RPMI8226 (cell line): ENCODE results near the gene ZFR.
"Not testable (repeated sequence)": the region's sequence is repeated elsewhere in the genome, so short reads cannot be mapped to it uniquely, and the experiment has no call there.

Experiments used
- DNase-seq: peaks from one replicate; pipeline ENCODE4 v3.0.0-alpha.2; 2015

Gene ZFR

DNA sequence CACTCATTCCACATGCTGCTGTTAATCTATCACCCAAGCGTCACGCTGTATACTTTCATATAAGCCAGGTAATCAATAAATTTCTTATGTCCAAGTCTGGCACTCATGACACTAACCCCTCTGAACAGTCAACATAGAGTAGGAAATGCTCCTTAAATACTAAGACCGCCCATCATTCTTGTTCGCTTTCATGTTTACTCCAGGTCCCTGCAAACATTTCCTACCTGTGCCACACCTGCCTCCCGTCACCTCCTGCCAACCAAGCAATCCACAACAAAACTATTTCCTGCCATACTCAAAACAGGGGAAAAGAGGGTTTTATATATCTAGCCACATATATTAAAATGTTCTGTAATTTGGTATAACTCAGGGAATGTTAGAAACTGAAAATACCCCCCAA lies 39.0 kb downstream of the ZFR start:
- DNase-seq = no peak

DNA sequence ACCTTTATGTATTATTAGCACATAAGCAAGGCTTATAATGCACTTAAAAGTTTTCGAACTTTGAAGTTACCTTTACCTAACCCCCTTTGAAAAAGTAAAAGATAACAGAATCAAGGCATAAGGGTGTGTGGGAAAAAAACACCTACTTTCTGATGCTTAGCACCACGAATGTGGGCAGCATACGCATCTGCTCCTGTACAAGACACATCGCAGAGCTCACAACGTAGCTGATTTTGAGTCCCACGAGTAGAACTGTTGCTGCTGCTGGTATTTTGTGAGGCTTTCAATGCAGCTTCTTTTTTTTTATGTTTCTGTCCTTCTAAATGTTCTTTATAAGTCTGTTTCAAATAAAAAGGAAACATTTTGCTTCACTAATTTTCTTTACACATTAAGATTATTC lies 40.8 kb downstream of the ZFR start:
- DNase-seq = no peak

DNA sequence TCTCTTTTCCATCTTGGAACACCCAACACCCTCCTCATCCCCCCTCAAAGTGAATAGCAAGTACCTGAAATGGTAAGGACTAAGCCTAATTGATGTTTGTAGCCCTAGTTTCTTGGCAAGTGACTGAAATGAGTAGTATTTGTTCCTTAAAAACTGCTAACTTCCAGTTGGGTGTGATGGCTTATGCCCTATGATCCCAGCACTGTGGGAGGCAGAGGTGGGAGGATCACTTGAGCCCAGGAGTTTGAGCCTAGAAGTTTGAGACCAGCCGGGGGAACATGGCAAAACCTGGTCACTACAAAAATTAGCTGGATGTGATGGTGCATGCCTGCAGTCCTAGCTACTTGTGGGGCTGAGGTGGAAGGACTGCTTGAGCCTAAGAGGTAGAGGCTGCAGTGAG lies 44.1 kb downstream of the ZFR start:
- DNase-seq = no peak

DNA sequence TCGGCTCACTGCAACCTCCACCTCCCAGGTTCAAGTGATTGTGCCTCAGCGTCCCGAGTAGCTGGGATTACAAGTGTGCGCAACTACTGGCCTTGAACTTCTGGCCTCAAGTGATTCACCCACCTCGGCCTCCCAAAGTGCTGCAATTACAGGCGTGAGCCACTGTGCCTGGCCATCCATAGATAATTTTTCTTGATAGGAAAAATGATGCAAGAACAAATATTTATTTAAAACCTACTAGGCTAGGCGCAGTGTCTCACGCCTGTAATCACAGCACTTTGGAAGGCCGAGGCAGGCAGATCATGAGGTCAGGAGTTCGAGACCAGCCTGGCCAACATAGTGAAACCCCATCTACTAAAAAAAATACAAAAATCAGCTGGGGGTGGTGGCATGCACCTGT lies 45.8 kb downstream of the ZFR start:
- not testable (repeated sequence) for DNase-seq

DNA sequence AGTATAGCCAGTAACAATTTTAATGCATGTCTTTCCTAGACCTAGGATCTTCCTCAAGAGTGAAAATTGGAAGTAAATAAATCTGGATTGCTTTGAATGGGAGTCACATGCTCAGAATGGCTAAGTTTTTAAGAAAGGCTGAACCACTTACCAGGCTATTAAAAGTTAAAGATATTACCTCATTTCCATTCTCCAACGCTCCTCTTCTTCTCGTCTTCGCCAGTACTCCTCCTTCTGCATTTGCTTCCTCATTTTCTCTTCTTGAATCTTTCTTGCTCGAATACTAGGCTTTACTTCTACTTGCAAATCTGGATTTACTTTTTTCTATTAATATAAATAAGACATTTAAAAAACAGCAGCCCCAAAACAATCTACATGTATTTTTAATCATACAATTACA lies 49.6 kb downstream of the ZFR start:
- DNase-seq = no peak

DNA sequence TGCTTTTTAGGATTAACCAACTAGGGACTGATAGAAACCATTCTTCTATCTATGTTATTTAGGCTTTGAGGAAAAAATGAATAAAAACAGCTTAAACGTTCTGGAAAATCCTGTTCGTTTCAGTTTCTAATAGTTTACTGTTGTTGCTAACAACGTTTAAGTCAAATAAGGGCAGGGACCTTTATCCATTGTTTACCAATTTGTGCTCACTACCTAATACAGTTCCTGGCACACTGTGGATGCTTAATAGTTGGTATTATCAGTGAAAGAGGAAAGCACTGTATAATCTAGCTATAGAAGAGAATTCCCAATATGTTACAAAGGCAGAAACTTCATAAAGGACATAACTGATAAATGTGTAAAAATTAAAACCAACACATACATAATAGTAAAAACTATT lies 52.5 kb downstream of the ZFR start:
- DNase-seq = no peak

DNA sequence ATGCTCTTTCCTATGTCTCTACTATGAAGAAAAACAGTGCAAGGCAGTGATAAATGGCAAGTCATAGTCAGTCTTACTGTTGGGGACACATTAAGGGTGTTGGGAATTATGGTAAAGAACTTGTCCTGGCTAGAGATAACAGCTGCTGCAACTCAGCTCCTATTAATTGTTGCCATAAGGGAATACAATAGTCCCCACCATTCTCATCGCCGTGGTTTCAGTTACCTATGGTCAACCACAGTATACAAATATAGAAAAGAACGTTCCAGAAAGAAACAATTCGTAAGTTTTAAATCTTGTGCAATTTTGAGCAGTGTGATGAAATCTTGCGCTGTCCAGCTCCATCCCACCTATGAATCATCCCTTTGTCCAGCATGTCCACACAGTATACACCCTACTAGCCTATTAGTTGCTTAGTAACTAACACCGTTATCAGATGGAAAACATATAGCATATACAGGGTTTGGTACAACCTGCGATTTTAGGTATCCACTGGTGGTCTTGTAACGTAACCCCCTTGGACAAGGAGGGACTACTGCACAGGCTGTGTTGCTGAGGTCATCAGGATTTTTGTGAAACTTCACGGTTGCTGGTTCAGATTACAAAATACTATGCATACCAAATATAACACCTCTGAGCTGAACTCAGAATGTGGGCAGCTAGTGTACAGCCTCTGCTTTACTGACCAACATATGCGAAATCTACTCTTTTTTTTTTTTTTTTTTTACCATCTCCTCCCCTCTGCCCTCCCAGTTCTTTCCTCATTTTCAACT lies 53.5 kb downstream of the ZFR start:
- no peak for DNase-seq

DNA sequence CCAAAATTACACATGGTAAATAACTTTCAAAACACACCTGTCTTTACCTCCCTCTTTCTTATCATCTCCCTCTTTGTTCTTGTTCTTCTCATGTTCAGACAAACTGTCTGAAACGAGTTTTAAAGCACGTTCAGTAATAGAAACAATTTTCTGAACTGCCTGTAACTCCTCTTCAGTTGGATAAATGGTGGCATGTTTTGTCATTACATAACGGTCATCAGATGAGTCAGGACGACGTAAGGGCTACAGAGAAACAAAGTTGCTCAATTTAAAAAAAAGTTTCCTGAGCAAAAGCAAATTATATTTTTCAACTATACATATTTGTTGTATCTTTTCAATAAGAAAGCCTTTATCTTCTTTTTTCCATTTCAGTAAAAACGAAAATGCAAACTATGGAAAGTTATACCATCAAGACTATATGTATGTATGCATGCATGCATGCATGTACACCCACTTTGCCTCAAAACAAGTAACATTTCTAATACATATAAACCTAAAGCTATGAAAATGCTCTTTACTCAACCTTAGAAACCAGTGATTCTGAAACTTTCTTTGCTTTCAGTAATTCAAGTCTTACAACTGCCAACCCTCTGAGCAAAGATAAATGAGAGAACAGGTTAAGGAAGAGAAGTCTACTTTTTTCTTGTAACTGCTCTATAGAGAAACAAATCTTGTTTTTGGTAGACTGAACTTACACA lies 56.0 kb downstream of the ZFR start:
- no peak for DNase-seq

DNA sequence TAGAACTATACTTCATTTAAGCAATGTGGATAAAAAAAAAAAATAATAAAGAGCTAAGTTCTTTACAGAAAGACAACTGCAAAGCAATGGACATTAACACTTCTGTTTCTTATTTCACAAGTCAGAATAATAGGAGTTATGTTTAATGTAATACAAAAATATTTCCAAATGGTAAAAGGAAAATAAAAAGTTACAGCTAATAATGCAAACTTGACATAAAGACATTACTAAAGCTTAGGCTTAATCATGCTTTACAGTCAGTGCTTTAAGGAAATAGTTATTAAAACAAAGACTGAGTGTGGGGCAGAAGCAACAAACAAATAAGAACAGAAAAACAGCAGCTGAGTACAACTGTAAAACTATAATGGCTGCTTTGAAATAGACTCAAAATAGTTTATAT lies 56.7 kb downstream of the ZFR start:
- no peak for DNase-seq

DNA sequence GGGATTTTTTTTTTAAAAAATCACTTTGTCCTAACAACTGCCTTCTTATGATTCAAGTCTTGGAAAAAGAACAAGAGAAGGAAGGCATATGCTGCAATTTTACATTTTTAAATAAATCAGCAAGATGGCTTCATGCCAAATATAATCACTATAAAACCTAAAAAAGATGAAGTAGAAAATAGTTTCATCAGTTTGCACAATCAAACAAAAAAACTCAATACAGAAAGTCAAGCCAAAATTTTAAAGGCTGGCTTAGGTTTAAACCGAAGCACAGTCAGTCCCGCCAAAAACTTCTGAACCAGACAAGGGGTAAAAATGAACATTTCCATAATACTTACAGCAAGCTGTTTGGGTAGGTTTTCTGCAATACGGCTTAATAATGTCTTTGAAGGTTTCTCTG lies 57.3 kb downstream of the ZFR start:
- no peak for DNase-seq

DNA sequence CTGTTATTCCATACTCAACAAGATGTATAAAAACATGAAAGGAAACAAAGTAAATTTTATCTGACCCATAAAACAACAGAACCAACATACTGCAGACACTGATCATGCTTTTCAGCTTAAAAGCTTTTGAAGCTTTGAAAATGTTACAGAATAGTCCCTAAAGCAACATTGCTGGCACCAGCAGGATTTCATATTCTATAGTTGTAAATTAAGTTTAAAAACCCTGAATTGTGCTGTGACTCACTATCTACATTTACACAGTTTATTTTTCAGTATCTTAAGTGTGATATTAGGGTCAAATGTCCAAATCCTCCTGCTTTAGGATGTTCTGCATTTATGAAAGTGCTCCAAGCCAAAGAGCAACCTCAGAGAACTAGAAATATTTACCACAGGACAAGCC lies 59.9 kb downstream of the ZFR start:
- DNase-seq = no peak

DNA sequence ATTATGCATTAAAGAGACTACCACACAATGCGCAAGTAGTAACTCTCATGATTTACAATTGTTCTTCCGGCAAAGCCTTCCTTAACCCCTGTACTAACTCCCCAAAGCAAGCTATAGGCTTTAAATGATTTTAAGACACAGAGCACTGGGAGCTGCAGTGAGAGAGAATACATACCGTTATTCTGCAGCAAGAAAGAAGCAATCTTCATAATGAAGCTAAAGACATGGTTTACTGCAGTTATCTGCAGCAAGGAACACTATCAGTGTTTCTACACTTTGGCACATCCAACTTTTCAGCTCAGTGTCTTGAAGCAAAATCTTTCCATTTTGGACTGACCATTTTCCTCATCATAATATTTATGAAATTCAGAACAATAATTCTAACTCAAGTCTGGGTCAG lies 61.0 kb downstream of the ZFR start:
- no peak for DNase-seq

DNA sequence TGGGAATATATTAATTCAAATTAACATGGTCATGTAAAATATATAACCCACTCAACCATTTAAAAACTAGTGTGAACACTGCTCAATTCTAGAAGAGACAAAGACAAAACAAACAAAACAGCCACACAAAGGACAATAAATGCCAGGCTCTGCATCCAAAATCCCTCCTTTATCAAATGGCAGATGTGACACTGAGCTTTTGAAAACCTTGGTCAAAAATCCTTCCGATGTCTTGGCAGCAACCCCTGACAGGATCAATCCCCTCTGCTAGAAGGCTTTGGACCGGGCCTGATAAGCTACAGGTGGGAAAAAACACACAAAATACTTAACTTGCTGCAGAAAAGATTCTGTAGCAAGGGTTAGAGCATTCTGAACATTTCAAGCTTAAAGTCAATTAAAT lies 61.5 kb downstream of the ZFR start:
- DNase-seq = no peak

DNA sequence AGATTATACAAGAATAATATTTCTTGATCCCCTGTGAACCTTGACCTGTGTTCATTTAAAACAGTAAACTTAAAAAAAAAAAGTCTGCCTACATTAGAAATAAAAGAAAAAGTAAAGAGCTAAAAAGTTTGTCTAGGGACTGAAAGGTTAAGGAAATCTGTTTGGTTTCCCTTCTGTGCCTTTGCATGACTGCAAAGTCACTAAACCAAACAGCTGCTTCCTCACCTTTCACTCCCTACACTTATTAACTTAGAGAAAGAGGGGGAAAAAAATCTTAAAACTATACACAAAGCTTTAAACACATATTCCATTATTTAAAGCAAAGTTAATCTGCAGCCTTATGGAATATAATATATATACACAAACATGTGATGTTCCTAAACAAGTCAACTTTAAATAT lies 65.1 kb downstream of the ZFR start:
- no peak for DNase-seq

DNA sequence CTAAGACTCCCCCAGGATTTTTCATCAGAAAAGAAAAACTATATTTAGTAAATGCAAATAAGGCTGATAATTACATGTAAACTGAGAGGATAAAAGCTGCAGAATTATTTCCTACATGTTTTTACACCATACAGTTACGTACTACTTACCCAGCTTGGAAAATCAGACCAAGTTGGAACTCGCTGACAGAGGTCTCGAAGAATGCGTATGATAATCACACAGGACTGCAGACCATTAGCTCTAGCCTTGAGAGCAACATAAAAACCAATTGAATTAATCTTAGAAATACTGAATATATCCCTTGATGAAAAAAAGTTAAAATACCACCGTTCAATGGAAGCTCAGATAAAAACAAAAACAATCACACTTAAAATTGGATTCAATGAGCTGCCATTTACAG lies 65.6 kb downstream of the ZFR start:
- no peak for DNase-seq

DNA sequence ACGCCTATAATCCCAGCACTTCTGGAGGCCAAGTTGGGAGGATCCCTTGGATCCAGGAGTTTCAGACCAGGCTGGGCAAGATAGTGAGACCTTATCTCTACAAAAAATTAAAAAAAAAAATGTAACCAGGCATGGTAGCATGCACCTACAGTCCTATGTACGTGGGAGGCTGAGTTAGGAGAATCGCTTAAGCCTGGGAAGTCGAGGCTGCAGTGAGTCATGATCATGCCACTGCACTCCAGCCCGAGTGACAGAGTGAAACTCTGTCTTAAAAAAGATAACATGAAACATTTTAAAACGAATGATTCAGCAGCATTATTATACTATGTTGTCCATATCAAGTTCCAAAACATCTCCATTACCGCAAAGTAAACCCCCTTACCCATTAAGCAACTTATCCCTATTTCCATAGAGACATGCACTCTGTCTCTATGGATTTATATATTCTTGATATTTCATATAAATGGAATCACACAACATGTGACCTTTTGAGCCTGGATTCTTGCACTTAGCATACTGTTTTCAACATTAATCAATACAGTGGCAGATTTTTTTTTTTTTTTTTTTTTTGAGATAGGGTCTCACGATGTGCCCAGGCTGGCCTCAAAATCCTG lies 74.9 kb downstream of the ZFR start:
- DNase-seq = no peak

DNA sequence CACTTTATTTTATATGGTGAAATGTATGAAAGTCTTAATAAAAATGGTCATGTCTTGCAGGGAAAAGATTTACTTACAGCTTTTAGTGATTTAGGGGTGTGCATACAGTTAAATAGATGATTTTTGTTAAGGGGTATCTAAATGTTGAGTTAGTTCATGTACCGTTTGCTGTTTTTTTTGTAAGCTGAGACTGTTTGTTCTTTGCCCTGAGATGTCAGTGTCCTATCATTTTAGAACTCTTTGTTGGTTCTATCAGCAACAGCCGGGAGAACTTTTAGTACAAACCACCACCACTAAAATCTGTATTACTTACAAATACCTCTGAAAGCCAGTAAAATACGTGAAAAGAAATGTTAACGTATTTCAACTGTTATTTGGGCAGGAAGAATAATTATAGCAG lies 75.5 kb downstream of the ZFR start:
- DNase-seq = no peak

DNA sequence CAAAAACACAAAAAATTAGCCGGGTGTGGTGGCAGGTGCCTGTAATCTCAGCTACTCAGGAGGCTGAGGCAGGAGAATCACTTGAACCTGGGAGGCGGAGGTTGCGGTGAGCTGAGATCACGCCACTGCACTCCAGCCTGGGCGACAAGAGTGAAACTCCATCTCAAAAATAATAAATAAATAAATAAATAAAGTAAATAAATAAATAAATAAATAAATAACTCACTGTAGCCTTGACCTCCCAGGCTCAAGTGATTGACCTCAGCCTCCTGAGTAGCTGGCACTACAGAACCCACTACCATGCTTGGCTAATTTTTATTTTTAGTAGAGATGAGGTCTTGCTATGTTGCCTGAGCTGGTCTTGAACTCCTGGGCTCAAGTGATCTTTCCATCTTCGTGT lies 77.3 kb downstream of the ZFR start:
- DNase-seq = not testable (repeated sequence)

DNA sequence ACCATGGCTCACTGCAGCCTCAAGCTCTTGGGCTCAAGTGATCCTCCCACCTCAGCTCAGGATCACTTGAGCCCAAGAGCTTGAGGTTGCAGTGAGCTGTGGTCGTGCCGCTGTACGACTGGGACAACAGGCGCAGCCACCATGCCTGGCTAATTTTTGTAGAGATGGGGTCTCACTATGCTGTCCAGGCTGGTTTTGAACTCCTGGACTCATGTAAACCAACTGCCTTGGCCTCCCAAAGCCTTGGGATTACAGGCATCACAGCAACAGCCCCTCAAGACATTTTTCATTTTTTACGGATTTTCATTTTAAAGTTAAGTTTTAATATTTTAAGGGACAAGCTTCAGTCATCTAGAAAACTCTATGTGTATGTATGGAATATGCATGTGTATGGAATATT lies 78.9 kb downstream of the ZFR start:
- DNase-seq = no peak

DNA sequence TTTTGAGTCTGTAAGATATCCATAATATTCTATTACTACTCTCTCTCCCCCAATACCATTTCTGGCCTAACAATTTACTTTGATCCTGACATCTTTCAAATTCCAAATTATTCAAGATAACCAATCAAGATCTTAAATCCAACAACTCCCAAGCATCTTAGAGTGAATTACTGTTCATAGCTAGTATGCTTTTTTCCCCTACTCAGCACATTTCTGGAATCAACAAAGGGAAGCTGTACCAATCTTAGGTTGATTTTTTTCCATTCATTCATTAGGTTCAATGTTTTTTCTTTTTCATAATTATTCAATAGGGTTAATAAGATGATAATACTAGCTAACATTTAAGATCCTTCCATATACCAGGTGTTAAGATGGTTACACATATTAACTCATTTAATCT lies 81.5 kb downstream of the ZFR start:
- no peak for DNase-seq

DNA sequence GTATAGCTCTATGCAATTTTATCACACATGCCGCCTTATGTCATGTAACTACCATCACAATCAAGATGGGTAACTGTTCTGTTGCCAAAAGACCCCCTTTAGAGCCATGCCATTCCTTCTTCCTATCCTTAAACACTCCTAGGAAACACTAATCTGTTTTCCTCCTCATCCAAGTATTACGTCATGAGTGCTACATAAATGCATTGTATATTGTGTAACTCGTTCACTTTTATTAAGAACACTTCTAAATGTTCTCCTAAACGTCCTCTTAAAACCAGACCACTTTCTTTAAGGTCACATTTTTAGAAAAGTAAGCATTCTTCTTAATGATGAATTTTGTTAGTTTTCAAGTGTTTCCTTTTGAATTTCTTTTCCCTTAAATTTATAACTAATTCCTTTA lies 82.0 kb downstream of the ZFR start:
- DNase-seq = no peak

DNA sequence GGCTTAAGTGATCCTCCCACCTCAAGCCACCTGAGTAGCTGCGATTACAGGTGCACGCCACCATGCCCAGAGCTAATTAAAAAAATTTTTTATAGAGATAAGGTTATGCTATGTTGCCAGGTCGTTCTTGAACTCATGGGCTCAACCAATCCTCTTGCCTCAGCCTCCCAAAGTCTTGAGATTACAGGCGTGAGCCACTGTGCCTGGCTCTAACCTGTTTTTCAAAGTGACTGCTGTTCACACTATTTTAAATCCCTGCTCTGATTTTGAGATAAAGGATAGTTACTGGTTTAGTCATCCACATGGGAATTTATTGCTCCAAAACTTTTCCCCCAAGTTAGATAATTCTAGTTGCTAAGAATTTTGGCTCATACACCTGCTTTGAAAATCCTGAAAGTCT lies 83.6 kb downstream of the ZFR start:
- DNase-seq = no peak

DNA sequence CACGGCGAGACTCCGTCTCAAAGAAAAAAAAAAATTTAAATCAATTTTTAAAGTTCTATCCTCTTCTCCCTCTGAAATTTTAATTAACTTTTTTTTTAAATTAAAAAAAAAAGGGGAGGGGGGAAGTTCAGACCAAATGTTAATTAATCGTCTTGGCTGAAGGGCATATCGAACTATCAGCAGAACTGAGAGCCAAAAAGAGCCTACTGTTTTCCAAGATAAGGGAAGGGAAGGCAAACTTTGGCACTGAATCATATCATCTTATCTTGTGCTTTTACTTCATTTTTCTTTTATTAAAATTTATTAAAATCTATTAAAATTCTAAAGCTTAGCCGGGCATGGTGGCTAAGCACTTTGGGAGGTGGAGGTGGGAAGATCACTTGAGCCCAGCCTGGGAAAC lies 85.9 kb downstream of the ZFR start:
- DNase-seq = no peak

DNA sequence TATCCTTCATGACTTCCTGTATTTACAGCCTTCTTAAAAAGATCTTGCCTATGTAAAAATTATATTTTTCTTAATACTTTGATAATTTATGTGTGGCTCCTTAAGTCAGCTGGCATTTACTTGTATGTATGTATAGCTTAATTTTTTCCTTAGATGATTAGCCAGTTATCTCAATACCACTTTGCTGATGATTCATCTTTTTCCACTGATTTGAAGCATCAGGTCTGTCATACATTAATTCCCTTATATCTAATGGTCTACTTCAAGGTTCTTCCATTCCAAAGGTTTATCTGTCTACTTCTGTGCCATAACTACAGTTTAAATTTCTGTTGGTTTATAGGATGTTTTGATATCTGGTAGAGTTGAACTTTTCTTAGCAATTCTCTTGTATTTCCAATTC lies 86.9 kb downstream of the ZFR start:
- DNase-seq = no peak

DNA sequence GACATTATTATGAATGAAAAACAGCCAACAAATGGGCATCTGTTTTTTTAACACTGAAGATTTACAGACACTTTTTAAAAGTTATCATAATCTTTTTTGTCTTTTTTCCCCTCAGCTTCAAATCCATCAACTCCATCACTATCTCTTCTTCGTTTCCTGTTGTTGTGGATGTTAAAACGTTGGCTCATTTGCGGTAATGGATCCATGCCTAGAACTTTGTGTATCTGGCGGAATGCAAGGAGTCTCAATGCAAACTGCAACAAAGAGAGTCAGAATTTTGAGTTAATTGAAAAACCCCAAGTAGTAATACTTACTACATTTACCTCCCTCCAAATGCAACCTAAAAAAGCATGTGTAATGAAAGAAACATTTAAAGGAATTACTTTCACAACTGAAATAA lies 88.9 kb downstream of the ZFR start:
- DNase-seq = no peak
